HG02642 (cell line): ENCODE results near the gene ST3GAL5.

Experiments used
- ATAC-seq: cut with Tn5 transposase; IDR thresholded peaks from one replicate; pipeline ENCODE4 v1.9.1; 2021; ENCODE audit warnings: mild to moderate bottlenecking; ENCODE audit not compliant: unreplicated experiment, poor library complexity

The ST3GAL5 gene

GRCh38 chr2:85920810-85921545, 32.2 kb upstream of the ST3GAL5 start:
- no peak for ATAC-seq

DNA sequence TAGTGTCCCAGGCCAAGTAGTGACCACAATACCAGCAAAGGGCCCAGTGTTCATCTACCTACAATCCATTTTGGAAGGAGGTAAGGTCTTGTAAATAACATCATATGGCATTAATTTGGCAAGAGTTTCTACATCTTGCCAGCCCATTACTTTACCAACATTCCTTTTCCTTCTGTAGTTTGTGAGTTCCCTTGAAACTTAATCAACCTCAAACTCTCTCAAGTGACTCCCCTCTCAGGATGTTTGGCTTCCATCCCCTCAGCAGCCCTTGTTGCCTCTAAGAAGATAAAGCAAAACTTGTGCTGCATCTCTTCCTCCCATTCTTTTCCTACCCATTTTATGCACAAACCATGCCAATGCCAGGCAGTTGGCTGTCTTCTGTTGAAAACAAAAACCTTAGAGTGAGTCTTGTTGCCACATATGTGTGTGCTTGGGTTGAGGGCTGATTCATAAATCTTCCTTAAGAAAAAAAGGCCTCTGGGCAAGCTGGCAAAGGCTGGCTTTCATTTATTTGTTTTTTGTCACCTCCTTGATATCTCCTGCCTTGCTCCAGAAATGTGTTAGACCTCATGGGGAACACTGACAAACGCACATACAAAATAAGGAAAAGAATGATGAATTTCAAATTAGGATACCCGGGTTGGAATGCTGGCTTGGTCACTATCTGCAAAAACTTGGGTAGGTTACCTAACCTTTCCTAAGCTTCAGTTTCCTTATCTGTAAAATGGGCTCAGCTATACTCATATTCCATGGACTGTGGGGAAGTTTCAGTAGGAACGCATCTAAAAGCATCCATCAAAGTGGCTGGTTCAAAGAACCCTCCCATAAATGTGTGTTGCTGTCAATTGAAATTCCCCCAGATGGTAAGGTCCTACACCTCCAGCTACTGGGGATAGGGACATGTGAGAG, 29.4 kb upstream of the ST3GAL5 start:
- ATAC-seq: no peak

- ATAC-seq: no peak
These were observed 27.0 kb upstream of the ST3GAL5 start for GRCh38 chr2:85915606-85916303.

- no peak for ATAC-seq
These were observed 26.1 kb upstream of the ST3GAL5 start for GRCh38 chr2:85914922-85915321.

DNA sequence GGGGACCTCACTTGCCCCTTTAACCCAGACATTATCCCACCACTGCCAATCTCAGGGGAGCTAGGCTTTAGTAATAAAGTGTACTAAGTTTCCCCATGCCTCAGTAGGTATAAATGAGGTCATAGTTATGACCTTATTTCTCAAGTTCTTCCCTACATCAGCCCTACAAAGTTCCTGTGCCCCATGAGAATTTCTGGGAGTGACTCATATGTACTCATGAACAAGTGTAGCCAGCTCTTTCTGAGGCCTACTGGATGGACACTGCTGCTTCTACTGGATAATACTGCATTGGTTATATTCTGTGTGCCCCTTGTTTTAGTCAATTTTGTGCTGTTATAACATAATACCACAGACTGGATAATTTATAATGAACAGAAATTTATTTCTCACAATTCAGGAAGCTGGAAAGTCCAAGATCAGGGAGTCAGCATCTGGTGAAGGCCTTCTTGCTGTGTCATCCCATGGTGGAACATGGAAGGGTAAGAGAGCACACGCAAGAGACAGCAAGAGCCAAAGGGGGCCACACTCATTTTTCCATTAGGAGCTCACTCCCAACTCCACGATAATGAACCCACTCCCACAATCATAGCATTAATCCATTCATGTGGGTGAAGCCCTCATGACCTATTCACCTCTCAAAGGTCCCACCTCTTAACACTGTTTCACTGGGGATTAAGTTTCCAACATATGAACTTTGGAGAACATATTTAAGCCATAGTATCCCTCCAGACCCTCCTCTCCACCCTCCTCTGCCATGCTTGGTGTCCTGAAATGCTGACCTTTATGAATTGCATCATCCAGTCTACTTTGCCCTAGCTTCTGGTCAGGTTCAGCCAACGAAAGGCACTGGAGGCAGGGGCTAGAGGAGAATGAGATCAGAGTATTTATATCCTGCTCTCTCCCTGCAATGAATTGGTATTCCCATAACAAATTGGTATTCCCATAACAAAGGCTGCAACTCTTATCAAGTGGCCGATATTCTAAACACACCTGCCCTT, 25.4 kb upstream of the ST3GAL5 start:
- no peak for ATAC-seq

DNA sequence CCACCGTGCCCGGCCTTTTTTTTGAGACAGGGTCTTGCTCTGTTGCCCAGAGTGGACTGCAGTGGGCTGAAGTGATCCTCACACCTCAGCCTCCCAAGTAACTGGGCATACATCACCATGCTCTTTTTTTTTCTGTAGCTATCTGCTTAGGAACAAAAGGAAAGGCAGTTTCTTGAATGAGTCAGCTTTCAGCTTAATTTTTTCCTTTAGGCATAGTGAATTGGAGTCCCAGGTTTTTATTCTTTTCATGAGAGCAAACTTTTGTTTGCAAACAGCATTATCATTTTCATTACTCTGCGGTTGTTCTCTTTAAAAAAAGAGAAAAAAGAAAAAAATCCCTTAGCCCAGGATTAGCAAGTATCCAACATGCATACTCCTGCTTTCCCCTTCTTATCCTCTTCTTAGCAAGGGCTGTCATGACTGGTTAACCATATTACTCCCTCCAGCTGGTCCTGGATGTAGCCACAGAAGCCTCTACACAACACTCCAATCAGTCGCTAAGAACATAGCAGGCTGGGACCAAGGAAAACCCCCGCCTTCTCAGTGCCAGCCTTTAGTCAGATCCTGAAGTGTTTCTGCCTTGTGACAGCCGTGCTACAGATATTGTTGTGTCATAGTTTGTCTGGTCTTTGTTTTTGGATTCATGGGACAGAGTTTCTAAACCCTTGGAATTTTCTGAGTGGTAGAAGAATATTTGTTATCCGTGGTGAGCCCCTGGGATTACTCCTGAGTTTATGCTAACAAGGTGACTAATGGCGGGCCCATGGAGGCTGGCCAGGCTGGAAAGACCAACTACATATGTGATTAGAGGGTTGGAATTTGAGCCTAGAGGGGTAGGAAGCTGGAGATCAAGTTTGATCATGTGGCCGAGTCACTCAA, 23.3 kb upstream of the ST3GAL5 start:
- ATAC-seq: no peak

GRCh38 chr2:85911097-85911496, 22.3 kb upstream of the ST3GAL5 start:
- no peak for ATAC-seq

- no peak for ATAC-seq
These were observed 20.2 kb upstream of the ST3GAL5 start for GRCh38 chr2:85909005-85909404.

DNA sequence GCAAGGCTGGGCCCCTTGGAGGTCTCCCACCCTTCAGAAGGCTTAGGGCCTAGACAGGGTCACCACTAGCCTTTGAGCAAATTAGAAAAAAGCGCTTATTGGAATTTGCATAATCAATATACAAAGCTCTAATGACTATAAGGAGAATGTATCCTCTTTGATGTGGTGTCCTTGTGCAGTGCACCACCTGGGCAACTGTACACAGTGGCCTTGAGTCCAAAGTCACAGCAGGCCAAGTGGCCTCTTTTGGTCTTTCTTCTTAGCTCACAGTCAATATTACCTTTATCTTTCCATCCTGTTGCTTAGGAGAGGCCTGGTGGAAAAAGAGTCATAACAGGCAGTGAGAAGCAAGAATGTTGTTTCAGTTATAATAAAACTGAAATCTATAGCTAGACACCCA, 19.7 kb upstream of the ST3GAL5 start:
- ATAC-seq: no peak

DNA sequence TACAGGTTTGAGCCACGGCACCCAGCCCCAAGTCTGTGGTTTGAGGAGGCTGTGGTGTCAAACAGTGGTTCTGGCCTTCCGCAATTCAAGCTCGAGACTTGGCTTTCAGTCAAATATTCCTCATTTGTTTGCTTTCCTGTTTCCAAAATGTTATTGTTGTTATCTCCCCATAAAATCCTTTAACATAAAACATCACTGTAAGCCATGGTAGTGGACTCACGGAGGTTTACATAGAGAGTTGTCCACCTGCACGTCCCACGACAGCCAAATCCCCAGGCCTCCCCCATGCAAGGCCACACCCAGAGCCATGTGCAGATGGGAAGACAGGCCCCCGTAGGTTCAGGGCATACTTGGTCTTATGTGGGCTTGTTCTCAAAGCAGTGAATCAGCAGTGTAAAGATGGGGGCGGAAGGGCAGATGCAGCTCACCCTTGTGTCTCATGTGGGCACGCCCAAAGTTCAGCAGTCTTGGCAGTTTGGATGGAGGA, 18.9 kb upstream of the ST3GAL5 start:
- ATAC-seq: no peak

DNA sequence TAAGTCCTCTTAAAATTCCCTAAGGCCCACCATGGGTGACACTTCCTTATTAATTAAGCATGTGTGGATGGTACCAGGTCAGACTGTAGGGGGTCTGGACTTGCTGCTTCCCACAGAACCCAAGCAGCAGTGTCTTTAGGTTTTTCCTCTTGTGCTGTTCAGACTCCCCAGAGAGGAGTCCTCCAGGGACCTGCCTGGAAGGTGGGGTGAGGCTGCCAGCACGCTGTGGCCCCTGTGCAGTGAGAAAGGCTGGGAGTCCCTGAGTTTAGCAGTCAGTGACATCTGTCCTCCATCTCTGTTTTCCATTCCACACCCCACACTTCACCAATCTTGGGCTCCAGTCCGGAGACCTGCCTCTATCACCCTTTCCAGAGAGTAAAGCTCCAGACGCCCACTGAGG, 18.0 kb upstream of the ST3GAL5 start:
- ATAC-seq: no peak

- no peak for ATAC-seq
These were observed 17.1 kb upstream of the ST3GAL5 start for GRCh38 chr2:85905891-85906290.

DNA sequence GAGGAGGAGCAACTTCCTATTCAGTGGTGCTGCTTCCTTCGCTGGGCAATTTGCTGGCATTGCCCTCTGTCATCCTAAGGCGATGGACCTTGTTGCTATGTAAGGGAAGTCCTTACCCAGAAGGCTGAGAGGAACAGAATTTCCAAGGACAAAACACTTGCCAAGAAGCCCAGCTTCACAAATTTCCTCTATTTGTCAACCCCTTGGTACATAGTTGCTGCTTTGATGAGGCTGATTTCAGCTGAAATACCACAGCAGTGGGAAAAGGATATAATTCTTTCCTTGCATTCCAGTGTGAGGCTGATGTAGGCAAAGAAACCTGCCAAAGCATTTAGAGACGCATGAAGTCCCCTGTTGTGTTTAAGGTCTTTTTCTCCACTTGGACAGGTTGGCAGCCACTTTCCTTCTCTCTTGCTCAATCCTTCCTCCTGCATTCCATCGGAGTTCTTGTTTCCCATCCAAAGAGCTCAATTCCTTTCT, 16.4 kb upstream of the ST3GAL5 start:
- ATAC-seq: no peak

GRCh38 chr2:85903849-85904248, 15.1 kb upstream of the ST3GAL5 start:
- ATAC-seq: no peak

GRCh38 chr2:85902496-85902895, 13.7 kb upstream of the ST3GAL5 start:
- no peak for ATAC-seq

- no peak for ATAC-seq
These were observed 12.4 kb upstream of the ST3GAL5 start for GRCh38 chr2:85901155-85901554.

- ATAC-seq: no peak
These were observed 11.6 kb upstream of the ST3GAL5 start for GRCh38 chr2:85900366-85900765.

GRCh38 chr2:85899849-85900248, 11.1 kb upstream of the ST3GAL5 start:
- ATAC-seq: no peak

GRCh38 chr2:85899284-85899683, 10.5 kb upstream of the ST3GAL5 start:
- no peak for ATAC-seq
